ENCODE data around the gene NUTM2B.
"Not testable (repeated sequence)": the region's sequence is repeated elsewhere in the genome, so short reads cannot be mapped to it uniquely, and the experiment has no call there.

NUTM2B gene, protein sequence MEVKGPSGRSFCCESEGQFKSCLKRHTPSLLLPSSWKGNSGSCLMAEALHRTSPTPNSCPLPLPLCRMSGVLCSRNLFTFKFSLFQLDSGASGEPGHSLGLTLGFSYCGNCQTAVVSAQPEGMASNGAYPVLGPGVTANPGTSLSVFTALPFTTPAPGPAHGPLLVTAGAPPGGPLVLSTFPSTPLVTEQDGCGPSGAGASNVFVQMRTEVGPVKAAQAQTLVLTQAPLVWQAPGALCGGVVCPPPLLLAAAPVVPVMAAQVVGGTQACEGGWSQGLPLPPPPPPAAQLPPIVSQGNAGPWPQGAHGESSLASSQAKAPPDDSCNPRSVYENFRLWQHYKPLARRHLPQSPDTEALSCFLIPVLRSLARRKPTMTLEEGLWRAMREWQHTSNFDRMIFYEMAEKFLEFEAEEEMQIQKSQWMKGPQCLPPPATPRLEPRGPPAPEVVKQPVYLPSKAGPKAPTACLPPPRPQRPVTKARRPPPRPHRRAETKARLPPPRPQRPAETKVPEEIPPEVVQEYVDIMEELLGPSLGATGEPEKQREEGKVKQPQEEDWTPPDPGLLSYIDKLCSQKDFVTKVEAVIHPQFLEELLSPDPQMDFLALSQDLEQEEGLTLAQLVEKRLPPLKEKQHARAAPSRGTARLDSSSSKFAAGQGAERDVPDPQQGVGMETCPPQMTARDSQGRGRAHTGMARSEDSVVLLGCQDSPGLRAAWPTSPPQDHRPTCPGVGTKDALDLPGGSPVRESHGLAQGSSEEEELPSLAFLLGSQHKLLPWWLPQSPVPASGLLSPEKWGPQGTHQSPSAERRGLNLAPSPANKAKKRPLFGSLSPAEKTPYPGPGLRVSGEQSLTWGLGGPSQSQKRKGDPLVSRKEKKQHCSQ

DNA sequence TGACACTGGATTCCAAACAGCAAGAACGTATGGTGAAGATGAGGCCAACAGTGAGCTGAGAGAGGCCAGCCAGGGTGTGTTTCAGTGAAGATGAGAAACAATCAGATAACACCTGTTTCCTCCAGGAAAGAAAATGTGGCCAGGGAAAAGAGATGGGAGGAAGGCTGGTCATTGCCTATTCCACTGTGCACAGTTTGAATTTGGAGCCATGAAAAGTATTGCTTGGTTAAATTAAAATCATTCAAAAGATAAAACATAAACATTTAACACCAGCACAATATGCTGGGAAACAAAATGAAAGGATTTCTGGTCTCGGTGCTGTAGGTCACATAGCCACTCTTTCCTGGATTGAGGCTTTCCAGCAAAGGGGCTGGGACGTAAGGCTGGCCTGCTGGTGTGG, at the start of gene NUTM2B:
NUTM2B (plus strand) TSS at position 301 of the 400 bp plus-strand sequence. CDS start 383 bp downstream, outside the sequence.
- DNase-seq (ENCODE audit: low spot score), result not testable (repeated sequence)

DNA sequence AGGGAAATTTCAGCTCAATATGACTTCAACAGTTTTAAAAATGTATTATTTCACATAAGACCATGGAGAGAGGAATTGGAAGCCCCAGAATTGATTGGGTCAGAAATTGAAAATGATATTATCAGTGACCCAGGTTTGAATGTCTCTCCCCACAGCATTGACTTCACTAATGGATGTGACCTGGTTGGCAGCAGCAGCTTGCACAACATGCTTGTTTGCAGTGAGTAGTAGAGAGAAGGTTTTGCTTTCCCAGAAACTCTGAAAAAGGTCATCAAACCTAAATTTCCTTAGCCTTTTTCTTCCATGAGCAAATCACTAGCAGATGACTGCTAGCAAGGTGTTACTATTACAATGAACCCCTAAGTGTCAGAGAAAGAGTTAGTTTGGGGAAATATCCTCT, 39.7 kb upstream of the NUTM2B start:
- not testable (repeated sequence) for DNase-seq (ENCODE audit: low spot score)

DNA sequence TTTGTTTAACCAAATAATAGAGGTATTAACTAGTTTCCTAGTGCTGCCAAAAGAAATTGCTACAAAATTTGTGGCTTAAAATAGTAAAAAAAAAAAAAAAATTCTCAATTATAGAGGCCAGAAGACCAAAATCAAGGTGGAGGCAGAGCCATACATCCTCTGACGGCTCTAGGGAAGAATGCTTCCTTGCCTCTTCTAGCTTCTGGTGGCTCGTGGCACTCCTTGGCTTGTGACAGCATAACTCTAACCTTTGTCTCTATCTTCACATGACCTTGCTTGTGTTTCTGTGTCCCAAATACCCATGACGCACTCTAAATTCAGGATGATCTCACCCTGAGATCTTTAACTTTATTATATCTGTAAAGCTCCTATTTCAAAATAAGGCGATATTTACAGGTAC, 38.3 kb upstream of the NUTM2B start:
- DNase-seq (ENCODE audit: low spot score), result not testable (repeated sequence)

DNA sequence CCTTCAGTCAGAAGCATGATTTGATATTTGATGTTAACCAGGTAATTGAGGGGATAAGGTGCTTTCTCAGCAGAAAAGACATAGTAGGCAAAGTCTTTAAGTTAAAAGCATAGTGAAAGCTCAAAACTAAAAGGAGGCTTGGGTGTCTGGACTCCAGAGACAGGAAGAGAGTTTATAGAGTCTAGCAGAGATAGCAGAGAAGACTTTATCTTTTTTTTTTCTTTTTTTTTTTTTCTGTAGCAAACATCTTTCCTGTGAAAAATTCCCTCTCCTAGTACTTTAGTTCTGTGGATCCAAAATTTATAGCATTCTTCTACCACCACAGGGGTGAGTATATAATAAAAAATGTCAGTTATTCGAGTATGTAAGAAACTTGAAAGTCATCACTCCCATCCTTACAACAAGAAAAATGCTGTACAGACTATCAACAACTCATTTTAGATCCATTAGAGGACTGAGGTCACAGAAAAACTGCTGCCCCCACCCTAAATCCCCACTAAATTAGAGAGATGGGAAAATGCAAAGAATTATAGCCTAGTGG, 33.7 kb upstream of the NUTM2B start:
- DNase-seq (ENCODE audit: low spot score), result not testable (repeated sequence)

DNA sequence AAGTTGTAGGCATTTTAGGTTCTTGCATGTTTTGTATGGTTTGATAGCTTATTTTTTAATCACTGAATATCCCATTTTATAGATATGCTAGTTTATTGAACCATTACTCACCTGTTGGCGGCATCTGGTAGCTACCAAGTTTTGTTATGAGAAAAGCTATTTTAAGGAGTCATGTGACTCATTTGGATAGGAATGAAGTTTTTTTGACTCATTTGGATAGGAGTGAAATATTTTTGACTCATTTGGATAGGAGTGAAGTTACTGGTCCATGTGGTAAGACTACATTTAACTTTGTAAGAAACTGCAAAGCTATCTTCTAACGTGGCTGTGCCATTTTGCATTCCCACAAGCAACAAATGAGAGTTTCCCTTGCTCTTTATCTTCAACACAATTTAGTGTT, 28.1 kb upstream of the NUTM2B start:
- DNase-seq (ENCODE audit: low spot score), result not testable (repeated sequence)

DNA sequence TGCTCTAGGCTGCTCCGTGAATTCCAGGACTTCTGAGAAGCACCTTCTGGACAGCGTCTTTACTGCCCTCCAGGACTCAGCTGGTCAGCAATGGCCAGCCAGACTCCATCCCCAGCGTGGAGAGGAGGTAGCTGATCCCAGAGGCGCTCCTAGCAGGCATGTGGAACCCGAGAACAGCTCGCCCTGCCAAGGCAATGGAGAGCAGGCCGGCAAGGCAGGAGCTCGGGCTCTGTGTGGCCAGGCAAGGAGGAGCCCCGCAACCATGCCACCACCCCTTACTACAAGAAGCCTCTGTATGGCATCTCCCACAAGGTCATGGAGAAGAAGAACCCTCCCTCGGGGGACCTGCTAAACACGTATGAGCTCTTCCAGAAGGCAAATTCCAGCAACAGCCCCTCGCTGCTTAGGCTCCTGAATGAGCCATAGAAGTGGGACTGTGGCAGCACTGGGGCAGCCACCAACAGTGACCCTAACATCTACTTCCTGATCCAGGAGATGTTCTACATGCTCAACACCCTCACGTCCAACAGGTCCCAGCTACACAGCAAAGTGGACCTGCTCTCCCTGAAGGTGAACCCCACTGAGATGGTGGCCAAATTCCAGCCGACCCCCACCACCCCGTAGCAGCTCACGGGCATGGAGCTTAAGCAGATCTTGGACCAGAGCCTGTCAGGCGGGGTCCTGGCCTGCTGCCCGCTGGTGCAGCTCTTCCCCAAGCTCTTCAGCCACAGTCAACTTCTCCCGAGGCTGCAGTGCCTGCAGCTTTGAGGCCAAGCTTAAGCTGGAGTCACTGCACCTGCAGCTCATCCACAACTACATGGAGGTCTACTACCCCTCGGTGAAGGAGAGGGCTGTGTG, 19.8 kb upstream of the NUTM2B start:
- DNase-seq (ENCODE audit: low spot score), result not testable (repeated sequence)

DNA sequence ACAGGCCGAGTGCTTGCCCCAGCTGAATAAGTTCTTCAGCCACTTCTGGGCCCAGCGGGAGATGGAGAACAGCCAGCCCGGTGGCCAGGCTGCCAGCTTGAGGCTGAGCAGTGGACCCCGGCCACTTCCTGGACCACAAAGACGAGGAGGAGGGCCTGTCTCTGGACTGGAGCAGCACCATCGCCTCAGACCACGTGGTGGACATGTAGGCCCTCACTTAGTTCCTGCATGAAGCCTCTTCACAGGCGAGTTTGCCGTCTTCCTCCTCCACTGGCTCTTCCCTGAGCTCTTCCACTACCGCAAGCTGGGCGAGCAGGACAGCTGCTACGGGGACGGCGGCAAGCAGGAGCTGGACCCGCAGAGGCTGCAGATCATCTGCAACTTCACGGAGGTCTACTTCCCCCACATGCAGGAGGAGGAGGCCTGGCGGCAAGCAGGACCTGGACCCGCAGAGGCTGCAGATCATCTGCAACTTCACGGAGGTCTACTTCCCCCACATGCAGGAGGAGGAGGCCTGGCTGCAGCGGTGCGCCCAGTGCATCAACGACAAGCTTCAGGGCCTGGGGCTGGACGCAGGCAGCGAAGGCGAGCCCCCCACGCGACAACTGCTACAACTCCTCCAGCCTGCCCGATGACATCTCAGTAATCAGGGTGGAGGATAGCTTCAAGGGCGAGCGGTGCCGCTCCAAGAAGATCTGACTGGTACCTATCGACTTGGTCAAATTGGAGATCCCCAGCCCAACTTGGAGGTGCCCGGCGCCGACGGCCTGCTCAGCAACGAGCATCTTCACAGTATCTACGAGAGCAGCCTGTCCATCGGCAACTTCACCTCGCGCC, 18.9 kb upstream of the NUTM2B start:
- DNase-seq (ENCODE audit: low spot score), result not testable (repeated sequence)

DNA sequence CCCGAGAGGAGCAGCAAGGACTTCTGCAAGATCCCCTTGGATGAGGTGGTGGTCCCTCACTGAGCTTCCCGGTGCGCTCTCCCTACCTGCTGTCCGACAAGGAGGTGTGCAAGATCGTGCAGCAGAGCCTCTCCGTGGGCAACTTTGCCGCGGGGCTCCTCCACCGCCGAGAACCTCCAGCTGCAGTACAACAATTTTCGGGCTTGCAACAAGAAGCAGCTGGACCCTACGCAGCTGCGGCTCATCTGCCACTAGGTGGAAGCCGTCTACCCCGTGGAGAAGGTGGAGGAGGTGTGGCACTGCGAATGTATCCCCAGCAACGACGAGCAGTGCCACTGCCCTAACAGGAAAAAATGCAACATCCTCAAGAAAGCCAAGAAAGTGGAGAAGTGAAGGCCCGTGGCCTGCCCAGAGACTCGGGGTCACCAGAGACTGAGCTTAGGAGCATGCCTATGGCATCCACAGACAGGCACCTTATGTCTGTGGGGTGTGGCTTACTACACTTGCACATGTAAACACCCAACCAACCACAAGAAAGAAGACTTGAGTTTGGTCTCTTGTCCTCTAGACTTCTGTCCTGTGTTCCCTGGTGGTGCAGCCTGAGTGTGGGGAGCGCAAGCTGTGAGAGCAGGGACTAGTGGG, 17.9 kb upstream of the NUTM2B start:
- DNase-seq (ENCODE audit: low spot score), result not testable (repeated sequence)

DNA sequence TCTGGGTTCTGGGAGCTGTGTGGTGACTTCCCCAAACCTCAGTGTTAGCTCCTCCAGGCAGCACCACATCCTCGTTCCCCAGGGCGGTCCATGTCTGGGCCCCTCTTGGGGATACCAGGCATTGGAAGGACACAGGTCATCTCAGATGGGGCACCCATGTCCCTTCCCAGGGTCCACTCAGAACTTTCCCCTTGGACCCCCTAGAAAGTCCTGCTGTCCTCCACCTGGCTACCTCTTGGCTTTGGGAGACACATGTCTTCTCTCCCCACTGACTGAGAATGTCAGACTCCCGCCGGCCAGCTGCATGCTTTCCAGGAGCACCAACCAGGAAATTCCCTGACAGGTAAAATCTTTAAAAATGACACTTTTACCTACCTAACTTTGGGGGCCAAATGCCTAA, 16.4 kb upstream of the NUTM2B start:
- DNase-seq (ENCODE audit: low spot score), result not testable (repeated sequence)

DNA sequence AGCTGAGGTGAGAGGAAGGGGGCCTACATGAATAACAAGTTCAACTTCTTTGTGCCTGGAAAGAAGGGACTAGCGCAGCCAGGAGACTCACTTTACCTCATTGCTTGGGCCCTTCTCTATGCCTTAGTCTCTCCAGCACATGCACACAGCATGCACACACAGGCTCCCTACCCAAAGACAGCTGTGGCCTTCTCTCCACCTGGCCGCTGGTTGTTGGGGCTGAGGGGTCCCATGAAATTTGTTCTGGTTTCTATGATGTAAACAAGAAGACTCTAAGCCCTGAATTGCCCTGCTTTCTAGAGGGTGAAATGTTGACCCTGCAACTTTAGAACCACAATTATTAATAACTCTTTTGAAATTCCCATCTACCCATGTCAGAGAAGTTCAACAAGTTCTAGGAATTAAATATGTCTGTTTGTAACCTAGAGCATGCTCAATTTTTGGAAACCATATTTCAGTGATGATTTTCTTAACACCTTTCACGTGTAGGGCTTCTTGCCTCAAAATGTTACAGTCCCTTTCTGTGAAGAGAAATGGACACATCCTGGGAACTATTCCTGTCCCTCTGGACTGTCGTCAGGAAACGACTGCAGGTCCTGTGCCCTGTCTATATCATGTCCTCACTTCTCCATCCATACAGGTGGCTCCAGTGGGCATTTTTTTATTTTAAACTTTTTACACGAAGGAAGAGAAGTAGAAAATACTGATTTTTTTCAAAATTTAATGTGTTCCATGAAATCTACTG, 15.4 kb upstream of the NUTM2B start:
- DNase-seq (ENCODE audit: low spot score), result not testable (repeated sequence)

DNA sequence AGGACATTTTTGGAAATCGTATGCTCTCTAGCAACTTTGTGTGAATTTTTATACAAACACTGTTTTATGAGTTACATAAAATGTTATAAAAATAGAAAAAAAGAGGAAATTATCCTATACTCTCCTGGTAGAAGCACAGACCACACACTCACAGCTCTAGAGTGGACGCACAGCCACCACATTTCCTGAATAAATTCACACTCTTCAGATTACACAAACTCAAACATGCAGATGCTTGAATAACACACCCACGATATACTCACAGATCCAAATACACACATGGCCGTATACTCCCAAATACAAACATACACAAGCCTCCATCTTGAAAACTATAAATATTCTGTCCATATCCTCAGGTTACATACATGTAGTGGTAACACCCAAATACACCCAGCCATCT, 14.2 kb upstream of the NUTM2B start:
- DNase-seq (ENCODE audit: low spot score), result not testable (repeated sequence)

DNA sequence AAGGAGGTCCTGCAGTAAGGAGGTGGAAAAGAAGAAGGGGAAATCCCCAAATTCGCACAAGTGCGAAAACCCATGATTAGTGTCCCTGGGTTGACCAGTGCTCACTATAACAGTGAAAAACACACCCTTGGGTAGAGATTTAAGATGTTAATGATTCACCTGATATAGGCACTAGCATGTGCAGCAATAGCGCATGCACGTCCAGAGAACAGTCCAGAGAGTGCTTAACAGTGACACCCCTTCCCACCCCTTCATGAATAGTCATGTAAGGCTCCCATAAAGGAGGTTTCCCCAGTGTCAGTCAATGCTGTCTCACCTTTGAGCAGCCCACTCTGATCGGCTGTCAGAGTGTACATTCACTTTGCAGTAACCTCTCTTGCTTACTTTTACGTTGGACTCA, 6.4 kb upstream of the NUTM2B start:
- DNase-seq (ENCODE audit: low spot score), result not testable (repeated sequence)

DNA sequence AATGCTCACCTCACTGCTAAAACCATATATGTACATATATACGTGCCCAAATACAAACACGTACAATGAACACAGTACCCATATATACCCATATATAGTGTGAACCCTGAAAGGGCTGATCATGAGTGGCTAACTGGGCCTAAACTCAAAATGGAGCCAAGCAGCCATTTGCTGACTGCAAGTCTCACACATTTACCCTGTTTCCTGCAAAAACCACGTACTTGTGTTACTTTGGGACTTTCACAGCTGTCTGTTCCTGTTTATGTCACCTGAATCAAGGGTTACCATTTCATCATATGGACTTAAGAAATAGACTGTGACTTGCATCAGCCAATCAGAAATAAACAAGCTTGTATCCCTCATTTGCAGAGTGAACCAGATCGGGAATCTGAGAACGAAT, 5.9 kb upstream of the NUTM2B start:
- DNase-seq (ENCODE audit: low spot score), result not testable (repeated sequence)

DNA sequence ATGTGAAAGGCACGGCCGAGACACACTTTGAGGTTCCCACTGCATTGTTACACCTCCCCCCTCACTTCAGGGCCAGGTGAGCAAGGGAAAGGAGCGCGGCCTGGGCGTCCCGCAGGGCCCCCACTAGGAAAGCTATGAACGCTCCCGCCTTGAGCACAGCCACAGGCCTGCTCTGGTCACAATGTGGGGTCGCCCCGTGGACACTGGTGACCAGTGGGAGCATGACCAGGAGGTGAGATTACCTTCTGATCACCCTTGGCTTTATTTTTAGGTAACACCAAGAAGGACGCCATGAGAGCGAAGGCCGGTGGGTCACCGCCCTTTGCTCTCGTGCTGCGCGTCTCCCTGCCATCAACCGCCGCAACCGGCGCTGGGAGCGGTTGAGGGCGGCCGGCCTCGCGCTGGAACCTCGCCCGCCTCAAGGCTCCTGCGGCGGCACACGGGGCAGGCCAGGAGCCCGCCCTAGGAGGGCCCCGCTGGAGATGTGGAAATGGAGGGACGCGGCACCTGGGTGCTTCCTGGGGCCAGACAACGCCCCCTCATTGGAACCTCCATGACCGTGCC, 2.6 kb upstream of the NUTM2B start:
- not testable (repeated sequence) for DNase-seq (ENCODE audit: low spot score)

DNA sequence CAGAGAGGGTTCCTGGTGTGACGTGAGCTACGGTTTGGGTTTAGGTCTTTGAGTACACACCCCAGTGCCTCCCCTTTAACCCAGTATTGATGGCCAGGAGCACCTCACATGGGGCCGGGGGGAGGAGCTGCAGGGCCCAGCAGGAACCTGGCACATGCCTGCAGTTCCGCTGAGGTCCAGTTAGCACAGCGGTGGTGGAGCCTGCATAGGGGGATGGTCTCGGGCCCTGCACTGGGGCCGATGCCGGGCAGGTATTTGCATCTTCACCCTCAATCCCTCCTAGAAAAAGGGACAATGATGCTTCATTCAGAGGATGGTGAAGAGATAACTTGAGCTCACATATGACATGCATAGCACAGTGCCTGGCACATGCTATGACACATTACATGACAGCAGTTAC, 4.0 kb downstream of the NUTM2B start:
- not testable (repeated sequence) for DNase-seq (ENCODE audit: low spot score)

DNA sequence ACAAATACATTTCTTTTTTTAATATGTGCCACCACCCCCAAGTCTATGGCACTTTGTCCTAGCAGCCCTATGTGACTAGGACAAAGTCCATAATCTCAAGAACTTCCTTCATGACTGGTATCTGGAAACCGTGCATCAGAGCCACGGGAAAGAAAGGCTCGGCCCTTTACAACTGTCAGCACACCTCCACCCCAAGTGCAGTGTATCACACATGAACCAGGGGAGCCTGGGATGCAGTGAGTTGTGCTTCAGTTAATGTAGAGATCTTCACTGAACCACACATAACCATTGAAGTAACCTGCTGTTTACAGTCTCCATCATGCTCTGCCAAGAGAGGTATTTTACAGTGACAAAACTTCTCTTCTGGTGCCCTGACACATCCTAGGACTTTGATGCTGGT, 11.9 kb downstream of the NUTM2B start:
- not testable (repeated sequence) for DNase-seq (ENCODE audit: low spot score)

DNA sequence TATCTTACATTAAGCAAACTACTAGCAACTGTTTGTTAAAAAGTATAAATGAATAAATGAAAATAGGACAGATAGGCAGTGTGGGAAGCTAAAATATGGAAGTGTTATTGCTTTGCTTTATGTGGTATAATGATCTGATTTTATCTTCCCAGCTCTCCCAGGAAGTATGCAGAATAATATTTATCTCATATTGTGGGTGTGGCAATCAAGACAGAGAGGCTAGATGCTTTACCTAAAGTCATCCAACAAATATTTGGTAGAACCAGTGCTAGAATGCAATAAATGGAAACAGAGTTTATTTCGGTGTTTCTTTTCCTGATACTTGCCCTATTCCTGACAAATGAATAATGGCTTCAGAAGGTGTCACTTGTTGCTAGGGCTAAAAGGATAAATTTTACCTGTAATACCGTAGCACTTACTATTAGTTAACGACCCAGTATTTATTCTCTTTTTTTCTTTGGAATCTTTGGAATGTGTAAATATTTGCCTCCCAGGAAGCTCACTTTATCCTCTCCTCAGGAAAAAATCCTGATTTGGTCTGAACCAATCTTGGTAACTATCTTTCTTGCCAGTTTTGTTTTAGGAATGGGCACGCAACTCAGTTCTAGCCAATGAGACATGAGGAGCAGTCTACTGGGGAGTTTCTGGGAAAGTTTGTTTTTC, 14.0 kb downstream of the NUTM2B start:
- not testable (repeated sequence) for DNase-seq (ENCODE audit: low spot score)

DNA sequence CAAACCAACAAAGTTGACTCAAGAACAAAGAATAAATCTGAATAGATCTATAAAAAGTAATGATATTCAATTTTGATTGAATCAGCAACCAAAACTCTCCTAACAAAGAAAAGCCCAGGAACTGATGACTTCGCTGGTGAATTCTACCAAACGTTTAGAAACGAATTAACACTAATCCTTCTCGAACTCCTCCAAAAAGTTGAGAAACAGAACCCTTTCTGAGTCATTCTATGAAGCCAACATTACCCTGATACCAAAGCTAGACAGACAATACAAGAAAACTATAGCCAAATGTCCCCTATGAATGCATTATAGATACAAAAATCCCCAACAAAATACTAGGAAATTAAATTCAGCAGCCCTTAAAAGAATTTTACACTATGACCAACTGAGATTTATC, 17.0 kb downstream of the NUTM2B start:
- DNase-seq (ENCODE audit: low spot score), result not testable (repeated sequence)

DNA sequence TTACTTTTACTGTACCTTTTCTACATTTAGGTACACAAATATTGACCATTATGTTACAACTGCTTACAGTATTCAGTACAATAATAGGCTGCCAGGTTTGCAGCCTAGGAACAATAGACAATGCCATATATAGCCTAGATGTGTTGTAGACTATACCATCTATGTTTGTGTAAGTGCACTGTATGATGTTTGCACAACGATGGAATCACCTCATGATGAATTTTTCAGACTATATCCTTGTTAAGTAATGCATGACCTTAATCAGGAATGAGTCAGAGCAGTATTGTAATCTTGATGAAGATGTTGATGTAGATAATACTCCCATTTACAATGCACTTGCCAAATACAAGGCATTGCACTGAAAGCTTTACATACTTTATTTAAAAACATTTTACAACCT, 23.6 kb downstream of the NUTM2B start:
- not testable (repeated sequence) for DNase-seq (ENCODE audit: low spot score)
